ENCODE results near the gene TNS3. TPM values are rescaled to one million over a fixed set of nuclear protein-coding genes. Genes with fewer than 3 reads are reported as not detected.

TNS3 gene
- polyA plus RNA-seq, 3 donors = 5.2 to 30.3 (median 7.9) TPM

- no peaks in the 10 kb centered on the region for H3K9me3 ChIP-seq (replicated peaks in 1 of 2; ENCODE audit: control insufficient read depth in 1 of 2, insufficient read depth in 1 of 2, low read length in 2 of 2)
- no peak overlapping the region for H3K27ac ChIP-seq (ENCODE audit: low read depth in 1 of 2, low read length in 2 of 2)
- H3K9ac ChIP-seq (ENCODE audit: insufficient read depth, low read length, poor library complexity, severe bottlenecking) = no peak overlapping the region
- intact Hi-C loops (cut with micrococcal nuclease) = no loop called here
- no peaks in the 10 kb centered on the region for H3K79me2 ChIP-seq (ENCODE audit: insufficient read depth, low read length)
- no peaks in the 10 kb centered on the region for H3K4me1 ChIP-seq (ENCODE audit: control insufficient read depth in 1 of 2, insufficient read depth in 2 of 2, low read length in 2 of 2)
- no peak overlapping the region for H3K4me3 Mint-ChIP-seq
- TF ChIP-seq CTCF (IDR thresholded peaks at IDR 0.05) = no peak
- no peaks in the 10 kb centered on the region for H3K27me3 ChIP-seq (ENCODE audit: control insufficient read depth in 2 of 2, insufficient read depth in 2 of 2, low read length in 2 of 2)
- DNase-seq = no peak
- H4K20me1 ChIP-seq (ENCODE audit: insufficient read depth, low read length) = peaks cover 4% of the 10 kb centered on the region
- 92% methylated on average over 25 of the region's 27 CpGs for WGBS (ENCODE audit: insufficient coverage)
- no peak overlapping the region for H3K4me2 ChIP-seq (replicated peaks; ENCODE audit: extremely low read depth, low read length, poor library complexity, severe bottlenecking)
- H3K27me3 Mint-ChIP-seq (ENCODE audit: low read depth in 3 of 3) = no peaks in the 10 kb centered on the region
- no peak overlapping the region for H3K4me3 ChIP-seq (replicated peaks in 1 of 3; ENCODE audit: low read depth in 2 of 3, low read length in 3 of 3)
- peaks cover 62 to 73% of the 10 kb centered on the region in 2 donors for H3K36me3 Mint-ChIP-seq
- peaks cover 0 to under 1% (median 0%) of the 10 kb centered on the region in 7 donors for H3K9me3 Mint-ChIP-seq
- no peak overlapping the region for H2AFZ ChIP-seq (ENCODE audit: insufficient read depth, low read depth, low read length, poor library complexity, severe bottlenecking)
- H3K36me3 ChIP-seq (replicated peaks in 1 of 2; ENCODE audit: control insufficient read depth in 1 of 2, insufficient read depth in 2 of 2, low read length in 2 of 2) = peaks cover 51 to 81% of the 10 kb centered on the region in 2 donors
- H3K27ac Mint-ChIP-seq = peak overlapping the region in 3 of 7 donors; percentile 50 to 85 (median 84)
- no peaks in the 10 kb centered on the region for H3K4me1 Mint-ChIP-seq
Observed at GRCh38 chr7:47304727-47305719, 276.9 kb downstream of the TNS3 start.

GRCh38 chr7:47303695-47304453, 278.0 kb downstream of the TNS3 start:
- Mint-ChIP-seq H3K4me3 (no peak overlapping the region), H3K27me3 (ENCODE audit: low read depth in 3 of 3) (no peaks in the 10 kb centered on the region), H3K4me1 (no peaks in the 10 kb centered on the region), H3K9me3 (no peaks in the 10 kb centered on the region), H3K36me3 (peaks cover 62 to 73% of the 10 kb centered on the region in 2 donors), H3K27ac (peak overlapping the region in 4 of 7 donors; percentile 36 to 73 (median 54))
- DNase-seq = no peak
- Histone ChIP-seq H2AFZ (ENCODE audit: insufficient read depth, low read depth, low read length, poor library complexity, severe bottlenecking) (no peak overlapping the region), H3K79me2 (ENCODE audit: insufficient read depth, low read length) (no peaks in the 10 kb centered on the region), H3K27me3 (ENCODE audit: control insufficient read depth in 2 of 2, insufficient read depth in 2 of 2, low read length in 2 of 2) (no peaks in the 10 kb centered on the region), H3K4me2 (replicated peaks; ENCODE audit: extremely low read depth, low read length, poor library complexity, severe bottlenecking) (no peak overlapping the region), H4K20me1 (ENCODE audit: insufficient read depth, low read length) (peaks cover 4% of the 10 kb centered on the region), H3K4me1 (ENCODE audit: control insufficient read depth in 1 of 2, insufficient read depth in 2 of 2, low read length in 2 of 2) (no peaks in the 10 kb centered on the region), H3K9me3 (replicated peaks in 1 of 2; ENCODE audit: control insufficient read depth in 1 of 2, insufficient read depth in 1 of 2, low read length in 2 of 2) (no peaks in the 10 kb centered on the region), H3K4me3 (replicated peaks in 1 of 3; ENCODE audit: low read depth in 2 of 3, low read length in 3 of 3) (no peak overlapping the region), H3K36me3 (replicated peaks in 1 of 2; ENCODE audit: control insufficient read depth in 1 of 2, insufficient read depth in 2 of 2, low read length in 2 of 2) (peaks cover 60 to 83% of the 10 kb centered on the region in 2 donors), H3K27ac (ENCODE audit: low read depth in 1 of 2, low read length in 2 of 2) (no peak overlapping the region), H3K9ac (ENCODE audit: insufficient read depth, low read length, poor library complexity, severe bottlenecking) (no peak overlapping the region)
- over 99% methylated on average over 15 of the region's 22 CpGs for WGBS (ENCODE audit: insufficient coverage)
- TF ChIP-seq CTCF (IDR thresholded peaks at IDR 0.05) = no peak
- intact Hi-C loops (cut with micrococcal nuclease) = no loop called here

Data from CD14-positive monocyte (primary cell).